H1 (cell line): ENCODE measurements around the gene ATAD5. TPM values are rescaled to one million over a fixed set of nuclear protein-coding genes. Genes with fewer than 3 reads are reported as not detected.

Experiments
- KDM5A ChIP-seq: fragments of 200-600 bp; IDR thresholded peaks from 2 replicates; pipeline ENCODE4 v1.7.1; 2012; ENCODE audit warnings: mild to moderate bottlenecking, low read length, inconsistent platforms, mixed read lengths
- POLR2AphosphoS5 ChIP-seq: IDR thresholded peaks from 2 replicates; pipeline ENCODE4 v1.6.1; 2011; ENCODE audit warnings: low read depth, low read length
- RXRA ChIP-seq: IDR thresholded peaks from 2 replicates; pipeline ENCODE4 v1.6.1; 2011; ENCODE audit warnings: low read depth, mild to moderate bottlenecking, low read length, moderate library complexity; ENCODE audit not compliant: insufficient read depth
- TAF7 ChIP-seq: optimal IDR thresholded peaks from 2 replicates; pipeline ENCODE3; 2011; ENCODE audit warnings: low read depth, mild to moderate bottlenecking, inconsistent platforms, low read length, moderate library complexity, borderline replicate concordance
- TBP ChIP-seq: IDR thresholded peaks from 2 replicates; pipeline ENCODE4 v1.6.1; 2011; ENCODE audit warnings: low read depth, low read length, improper control_type of control experiment
- polyA plus RNA-seq, 7 experiments: library from polyadenylated mRNA; depleted of rRNA in 3 of 7; stranded (reverse) in 5 of 7; unstranded in 2 of 7; fragments of >200 nt in 5 of 7; fragments of 200-250 nt in 2 of 7; gene quantifications; 1 replicate in 5 of 7; 2 replicates in 1 of 7; 4 replicates in 1 of 7; pipeline versions ENCODE4 v1.2.1 to v1.2.3, GENCODE V29; 2011 to 2013; ENCODE audit warnings: missing spikeins in 2 of 7, mixed read lengths in 2 of 7
- total RNA-seq: library from RNA; stranded (reverse); fragmentation: NEBNext Ultra II Directional; extraction: Animal tissue kit (Norgen Biotek cat#: 25700); gene quantifications from 2 replicates; pipeline ENCODE4 v1.2.1, GENCODE V29; 2021

The ATAD5 gene
- total and polyA plus RNA-seq, 2 of the 8 experiments (the other 6 are each of a cell fraction or from before 2014, with no cell fraction given) = 3.5 to 30.0 TPM

DNA sequence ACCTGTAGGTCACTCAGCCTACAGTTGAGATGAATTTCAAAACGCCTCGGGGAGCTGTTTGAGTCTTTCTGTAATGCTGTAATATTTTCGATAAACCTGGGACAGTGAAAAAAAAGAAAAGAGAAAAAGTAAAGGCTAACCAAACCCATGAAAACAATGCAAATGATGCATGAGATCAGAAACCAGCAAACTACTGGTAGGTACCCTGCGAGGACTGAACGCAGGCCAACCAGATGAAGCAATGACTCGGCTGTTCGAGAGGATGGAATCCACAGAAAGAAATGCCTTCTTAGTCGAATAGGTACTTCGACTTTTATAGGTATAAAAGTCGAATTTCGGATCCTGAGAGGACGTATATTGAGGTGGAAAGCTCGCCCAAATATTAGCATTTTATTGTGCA, 509 bp upstream of the ATAD5 start (continued):
- TF ChIP-seq TBP = no peak
- TF ChIP-seq RXRA = no peak
- no peak for TF ChIP-seq TAF7
- no peak for TF ChIP-seq KDM5A
- no peak for TF ChIP-seq POLR2AphosphoS5
